Stimulated activated CD8-positive, alpha-beta memory T cell treated with anti-CD3 and anti-CD28 coated beads, Interleukin-15, amount 100 ng/mL, for 4 hours (primary cell): Measurements from ENCODE around the gene FBXL13.
"Not testable (repeated sequence)": the region's sequence is repeated elsewhere in the genome, so short reads cannot be mapped to it uniquely, and the experiment has no call there.

ENCODE experiments used
- DNase-seq, 2 donors: peaks; one replicate each; pipeline ENCODE4 v3.0.0-alpha.2; 2020; ENCODE audit warnings: low read depth in 2 of 2

FBXL13 gene

GRCh38 chr7:103023578-103023977 is 51.0 kb downstream of the FBXL13 start:
- DNase-seq, result not testable (repeated sequence)

GRCh38 chr7:103021490-103021889 is 53.1 kb downstream of the FBXL13 start:
- DNase-seq, result not testable (repeated sequence)

- not testable (repeated sequence) for DNase-seq
Measured at GRCh38 chr7:103020876-103021275, 53.7 kb downstream of the FBXL13 start.

- DNase-seq, result not testable (repeated sequence)
Measured at GRCh38 chr7:103018295-103018694, 56.3 kb downstream of the FBXL13 start.

GRCh38 chr7:103011650-103012049 is 62.9 kb downstream of the FBXL13 start:
- no peak for DNase-seq

GRCh38 chr7:103010211-103010610 is 64.4 kb downstream of the FBXL13 start:
- DNase-seq, result no peak

GRCh38 chr7:103009466-103010185 is 65.0 kb downstream of the FBXL13 start:
- DNase-seq, result no peak

GRCh38 chr7:103003004-103003403 is 71.6 kb downstream of the FBXL13 start:
- no peak for DNase-seq

GRCh38 chr7:103001210-103001609 is 73.4 kb downstream of the FBXL13 start:
- no peak for DNase-seq

- no peak for DNase-seq
Measured at GRCh38 chr7:102996957-102997356, 77.6 kb downstream of the FBXL13 start.

GRCh38 chr7:102995609-102996008 is 79.0 kb downstream of the FBXL13 start:
- DNase-seq, result not testable (repeated sequence)

- DNase-seq, result no peak
Measured at GRCh38 chr7:102994567-102994966, 80.0 kb downstream of the FBXL13 start.

GRCh38 chr7:102993718-102994029 is 80.9 kb downstream of the FBXL13 start:
- no peak for DNase-seq

- no peak for DNase-seq
Measured at GRCh38 chr7:102992938-102993717, 81.5 kb downstream of the FBXL13 start.

GRCh38 chr7:102992509-102992937 is 82.1 kb downstream of the FBXL13 start:
- no peak for DNase-seq

- DNase-seq, result no peak
Measured at GRCh38 chr7:102991540-102992214, 82.9 kb downstream of the FBXL13 start.

GRCh38 chr7:102991077-102991539 is 83.5 kb downstream of the FBXL13 start:
- no peak for DNase-seq

GRCh38 chr7:102990642-102991041 is 84.0 kb downstream of the FBXL13 start:
- DNase-seq, result no peak

- DNase-seq, result no peak
Measured at GRCh38 chr7:102988631-102989560, 85.7 kb downstream of the FBXL13 start.

GRCh38 chr7:102988088-102988487 is 86.5 kb downstream of the FBXL13 start:
- no peak for DNase-seq

- DNase-seq, result no peak
Measured at GRCh38 chr7:102985176-102985783, 89.3 kb downstream of the FBXL13 start.
